GM23338 (cell line): Measurements from ENCODE around the gene HBS1L.

ENCODE experiments used
- CREB1 ChIP-seq: fragments of 250-450 bp; sonication (Bioruptor Pico); IDR thresholded peaks from 2 replicates; pipeline ENCODE4 v1.5.0; 2020; ENCODE audit warnings: low read depth, mild to moderate bottlenecking, moderate library complexity
- EZH2 ChIP-seq: fragments of 200-600 bp; sonication (generic); IDR thresholded peaks from one replicate; pipeline ENCODE4 v1.8.0; 2017; ENCODE audit warnings: antibody characterized with exemption, mild to moderate bottlenecking, low read depth; ENCODE audit not compliant: unreplicated experiment
- EZH2phosphoT487 ChIP-seq: fragments of 200-600 bp; sonication (generic); IDR thresholded peaks from one replicate; pipeline ENCODE4 v1.8.1; 2018; ENCODE audit warnings: antibody characterized with exemption; ENCODE audit not compliant: unreplicated experiment
- NANOG ChIP-seq: IDR thresholded peaks from 2 replicates; pipeline ENCODE4 v1.6.1; 2016; ENCODE audit warnings: antibody characterized with exemption, borderline replicate concordance
- POLR2AphosphoS5 ChIP-seq: IDR thresholded peaks from 2 replicates; pipeline ENCODE4 v1.6.1; 2016; ENCODE audit warnings: antibody characterized with exemption, low read depth
- STAT1 ChIP-seq: IDR thresholded peaks from one replicate; pipeline ENCODE4 v1.6.1; 2016; ENCODE audit warnings: antibody characterized with exemption; ENCODE audit not compliant: unreplicated experiment
- ZNF331 ChIP-seq: fragments of 250-450 bp; sonication (Bioruptor Pico); IDR thresholded peaks from 2 replicates; pipeline ENCODE4 v1.5.0; 2020; ENCODE audit warnings: low read depth, mild to moderate bottlenecking, moderate library complexity
- TF ChIP-seq, protein P1 (sequence below), 2 experiments: fragments of 200-600 bp in 1 of 2; sonication (generic) in 1 of 2; conservative IDR thresholded peaks; 2 replicates each; pipeline versions ENCODE4 v1.5.1 to v1.6.1; 2016 to 2017; ENCODE audit warnings: antibody characterized with exemption in 2 of 2, low read depth in 2 of 2, mild to moderate bottlenecking in 2 of 2, moderate library complexity in 1 of 2
- TF ChIP-seq, protein P2 (sequence below): IDR thresholded peaks from one replicate; pipeline ENCODE4 v1.6.1; 2018; ENCODE audit warnings: antibody characterized with exemption; ENCODE audit not compliant: unreplicated experiment
- TF ChIP-seq, protein P3 (sequence below): IDR thresholded peaks from 2 replicates; pipeline ENCODE4 v1.6.1; 2016; ENCODE audit warnings: antibody characterized with exemption
- TF ChIP-seq, protein P4 (sequence below): fragments of 250-450 bp; sonication (Bioruptor Pico); IDR thresholded peaks from 2 replicates; pipeline ENCODE4 v1.5.0; 2020; ENCODE audit warnings: mild to moderate bottlenecking, moderate library complexity

DNA sequence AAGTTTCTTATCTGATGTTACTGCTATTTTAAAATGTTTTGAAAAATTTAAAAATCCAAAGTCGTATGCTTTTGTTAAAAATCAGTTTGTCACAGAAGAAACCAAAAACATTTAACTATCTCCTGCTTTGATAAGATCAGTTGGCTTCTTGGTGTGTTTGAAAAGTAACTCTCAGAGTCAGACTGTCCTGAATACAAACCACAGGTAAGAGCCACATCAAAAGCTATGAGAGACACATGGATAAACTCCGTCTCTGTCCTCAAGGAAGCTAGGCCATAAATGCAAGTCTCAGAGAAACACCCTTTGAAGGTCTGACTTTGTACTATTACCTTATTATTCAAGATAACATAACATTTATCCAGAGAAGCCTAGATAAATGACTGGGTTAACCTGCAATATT lies 7.7 kb downstream of the HBS1L start:
- TF ChIP-seq, protein P1, sequence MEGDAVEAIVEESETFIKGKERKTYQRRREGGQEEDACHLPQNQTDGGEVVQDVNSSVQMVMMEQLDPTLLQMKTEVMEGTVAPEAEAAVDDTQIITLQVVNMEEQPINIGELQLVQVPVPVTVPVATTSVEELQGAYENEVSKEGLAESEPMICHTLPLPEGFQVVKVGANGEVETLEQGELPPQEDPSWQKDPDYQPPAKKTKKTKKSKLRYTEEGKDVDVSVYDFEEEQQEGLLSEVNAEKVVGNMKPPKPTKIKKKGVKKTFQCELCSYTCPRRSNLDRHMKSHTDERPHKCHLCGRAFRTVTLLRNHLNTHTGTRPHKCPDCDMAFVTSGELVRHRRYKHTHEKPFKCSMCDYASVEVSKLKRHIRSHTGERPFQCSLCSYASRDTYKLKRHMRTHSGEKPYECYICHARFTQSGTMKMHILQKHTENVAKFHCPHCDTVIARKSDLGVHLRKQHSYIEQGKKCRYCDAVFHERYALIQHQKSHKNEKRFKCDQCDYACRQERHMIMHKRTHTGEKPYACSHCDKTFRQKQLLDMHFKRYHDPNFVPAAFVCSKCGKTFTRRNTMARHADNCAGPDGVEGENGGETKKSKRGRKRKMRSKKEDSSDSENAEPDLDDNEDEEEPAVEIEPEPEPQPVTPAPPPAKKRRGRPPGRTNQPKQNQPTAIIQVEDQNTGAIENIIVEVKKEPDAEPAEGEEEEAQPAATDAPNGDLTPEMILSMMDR (conservative IDR thresholded peaks at IDR 0.05; ENCODE audit: low read depth in 2 of 2), result no peak
- no peak for TF ChIP-seq POLR2AphosphoS5
- TF ChIP-seq CREB1 (CRISPR knock-in tag), result no peak
- no peak for TF ChIP-seq EZH2
- TF ChIP-seq, protein P2, sequence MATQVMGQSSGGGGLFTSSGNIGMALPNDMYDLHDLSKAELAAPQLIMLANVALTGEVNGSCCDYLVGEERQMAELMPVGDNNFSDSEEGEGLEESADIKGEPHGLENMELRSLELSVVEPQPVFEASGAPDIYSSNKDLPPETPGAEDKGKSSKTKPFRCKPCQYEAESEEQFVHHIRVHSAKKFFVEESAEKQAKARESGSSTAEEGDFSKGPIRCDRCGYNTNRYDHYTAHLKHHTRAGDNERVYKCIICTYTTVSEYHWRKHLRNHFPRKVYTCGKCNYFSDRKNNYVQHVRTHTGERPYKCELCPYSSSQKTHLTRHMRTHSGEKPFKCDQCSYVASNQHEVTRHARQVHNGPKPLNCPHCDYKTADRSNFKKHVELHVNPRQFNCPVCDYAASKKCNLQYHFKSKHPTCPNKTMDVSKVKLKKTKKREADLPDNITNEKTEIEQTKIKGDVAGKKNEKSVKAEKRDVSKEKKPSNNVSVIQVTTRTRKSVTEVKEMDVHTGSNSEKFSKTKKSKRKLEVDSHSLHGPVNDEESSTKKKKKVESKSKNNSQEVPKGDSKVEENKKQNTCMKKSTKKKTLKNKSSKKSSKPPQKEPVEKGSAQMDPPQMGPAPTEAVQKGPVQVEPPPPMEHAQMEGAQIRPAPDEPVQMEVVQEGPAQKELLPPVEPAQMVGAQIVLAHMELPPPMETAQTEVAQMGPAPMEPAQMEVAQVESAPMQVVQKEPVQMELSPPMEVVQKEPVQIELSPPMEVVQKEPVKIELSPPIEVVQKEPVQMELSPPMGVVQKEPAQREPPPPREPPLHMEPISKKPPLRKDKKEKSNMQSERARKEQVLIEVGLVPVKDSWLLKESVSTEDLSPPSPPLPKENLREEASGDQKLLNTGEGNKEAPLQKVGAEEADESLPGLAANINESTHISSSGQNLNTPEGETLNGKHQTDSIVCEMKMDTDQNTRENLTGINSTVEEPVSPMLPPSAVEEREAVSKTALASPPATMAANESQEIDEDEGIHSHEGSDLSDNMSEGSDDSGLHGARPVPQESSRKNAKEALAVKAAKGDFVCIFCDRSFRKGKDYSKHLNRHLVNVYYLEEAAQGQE, result no peak
- TF ChIP-seq NANOG, result no peak
- no peak for TF ChIP-seq EZH2phosphoT487
- TF ChIP-seq STAT1, result no peak
- no peak for TF ChIP-seq ZNF331
- TF ChIP-seq, protein P3, sequence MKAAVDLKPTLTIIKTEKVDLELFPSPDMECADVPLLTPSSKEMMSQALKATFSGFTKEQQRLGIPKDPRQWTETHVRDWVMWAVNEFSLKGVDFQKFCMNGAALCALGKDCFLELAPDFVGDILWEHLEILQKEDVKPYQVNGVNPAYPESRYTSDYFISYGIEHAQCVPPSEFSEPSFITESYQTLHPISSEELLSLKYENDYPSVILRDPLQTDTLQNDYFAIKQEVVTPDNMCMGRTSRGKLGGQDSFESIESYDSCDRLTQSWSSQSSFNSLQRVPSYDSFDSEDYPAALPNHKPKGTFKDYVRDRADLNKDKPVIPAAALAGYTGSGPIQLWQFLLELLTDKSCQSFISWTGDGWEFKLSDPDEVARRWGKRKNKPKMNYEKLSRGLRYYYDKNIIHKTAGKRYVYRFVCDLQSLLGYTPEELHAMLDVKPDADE, result no peak
- TF ChIP-seq, protein P4, sequence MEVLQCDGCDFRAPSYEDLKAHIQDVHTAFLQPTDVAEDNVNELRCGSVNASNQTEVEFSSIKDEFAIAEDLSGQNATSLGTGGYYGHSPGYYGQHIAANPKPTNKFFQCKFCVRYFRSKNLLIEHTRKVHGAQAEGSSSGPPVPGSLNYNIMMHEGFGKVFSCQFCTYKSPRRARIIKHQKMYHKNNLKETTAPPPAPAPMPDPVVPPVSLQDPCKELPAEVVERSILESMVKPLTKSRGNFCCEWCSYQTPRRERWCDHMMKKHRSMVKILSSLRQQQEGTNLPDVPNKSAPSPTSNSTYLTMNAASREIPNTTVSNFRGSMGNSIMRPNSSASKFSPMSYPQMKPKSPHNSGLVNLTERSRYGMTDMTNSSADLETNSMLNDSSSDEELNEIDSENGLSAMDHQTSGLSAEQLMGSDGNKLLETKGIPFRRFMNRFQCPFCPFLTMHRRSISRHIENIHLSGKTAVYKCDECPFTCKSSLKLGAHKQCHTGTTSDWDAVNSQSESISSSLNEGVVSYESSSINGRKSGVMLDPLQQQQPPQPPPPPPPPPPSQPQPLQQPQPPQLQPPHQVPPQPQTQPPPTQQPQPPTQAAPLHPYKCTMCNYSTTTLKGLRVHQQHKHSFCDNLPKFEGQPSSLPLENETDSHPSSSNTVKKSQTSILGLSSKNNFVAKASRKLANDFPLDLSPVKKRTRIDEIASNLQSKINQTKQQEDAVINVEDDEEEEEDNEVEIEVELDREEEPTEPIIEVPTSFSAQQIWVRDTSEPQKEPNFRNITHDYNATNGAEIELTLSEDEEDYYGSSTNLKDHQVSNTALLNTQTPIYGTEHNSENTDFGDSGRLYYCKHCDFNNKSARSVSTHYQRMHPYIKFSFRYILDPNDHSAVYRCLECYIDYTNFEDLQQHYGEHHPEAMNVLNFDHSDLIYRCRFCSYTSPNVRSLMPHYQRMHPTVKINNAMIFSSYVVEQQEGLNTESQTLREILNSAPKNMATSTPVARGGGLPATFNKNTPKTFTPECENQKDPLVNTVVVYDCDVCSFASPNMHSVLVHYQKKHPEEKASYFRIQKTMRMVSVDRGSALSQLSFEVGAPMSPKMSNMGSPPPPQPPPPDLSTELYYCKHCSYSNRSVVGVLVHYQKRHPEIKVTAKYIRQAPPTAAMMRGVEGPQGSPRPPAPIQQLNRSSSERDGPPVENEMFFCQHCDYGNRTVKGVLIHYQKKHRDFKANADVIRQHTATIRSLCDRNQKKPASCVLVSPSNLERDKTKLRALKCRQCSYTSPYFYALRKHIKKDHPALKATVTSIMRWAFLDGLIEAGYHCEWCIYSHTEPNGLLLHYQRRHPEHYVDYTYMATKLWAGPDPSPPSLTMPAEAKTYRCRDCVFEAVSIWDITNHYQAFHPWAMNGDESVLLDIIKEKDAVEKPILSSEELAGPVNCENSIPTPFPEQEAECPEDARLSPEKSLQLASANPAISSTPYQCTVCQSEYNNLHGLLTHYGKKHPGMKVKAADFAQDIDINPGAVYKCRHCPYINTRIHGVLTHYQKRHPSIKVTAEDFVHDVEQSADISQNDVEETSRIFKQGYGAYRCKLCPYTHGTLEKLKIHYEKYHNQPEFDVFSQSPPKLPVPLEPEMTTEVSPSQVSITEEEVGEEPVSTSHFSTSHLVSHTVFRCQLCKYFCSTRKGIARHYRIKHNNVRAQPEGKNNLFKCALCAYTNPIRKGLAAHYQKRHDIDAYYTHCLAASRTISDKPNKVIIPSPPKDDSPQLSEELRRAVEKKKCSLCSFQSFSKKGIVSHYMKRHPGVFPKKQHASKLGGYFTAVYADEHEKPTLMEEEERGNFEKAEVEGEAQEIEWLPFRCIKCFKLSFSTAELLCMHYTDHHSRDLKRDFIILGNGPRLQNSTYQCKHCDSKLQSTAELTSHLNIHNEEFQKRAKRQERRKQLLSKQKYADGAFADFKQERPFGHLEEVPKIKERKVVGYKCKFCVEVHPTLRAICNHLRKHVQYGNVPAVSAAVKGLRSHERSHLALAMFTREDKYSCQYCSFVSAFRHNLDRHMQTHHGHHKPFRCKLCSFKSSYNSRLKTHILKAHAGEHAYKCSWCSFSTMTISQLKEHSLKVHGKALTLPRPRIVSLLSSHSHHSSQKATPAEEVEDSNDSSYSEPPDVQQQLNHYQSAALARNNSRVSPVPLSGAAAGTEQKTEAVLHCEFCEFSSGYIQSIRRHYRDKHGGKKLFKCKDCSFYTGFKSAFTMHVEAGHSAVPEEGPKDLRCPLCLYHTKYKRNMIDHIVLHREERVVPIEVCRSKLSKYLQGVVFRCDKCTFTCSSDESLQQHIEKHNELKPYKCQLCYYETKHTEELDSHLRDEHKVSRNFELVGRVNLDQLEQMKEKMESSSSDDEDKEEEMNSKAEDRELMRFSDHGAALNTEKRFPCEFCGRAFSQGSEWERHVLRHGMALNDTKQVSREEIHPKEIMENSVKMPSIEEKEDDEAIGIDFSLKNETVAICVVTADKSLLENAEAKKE (CRISPR knock-in tag), result no peak
